Measurements from ENCODE around the gene PRX. TPM values are rescaled to one million over a fixed set of nuclear protein-coding genes. Genes with fewer than 3 reads are reported as not detected.

The PRX gene
- total and polyA plus RNA-seq, 2 of the 13 experiments (the other 11 are each of a cell fraction or from before 2014, with no cell fraction given): 0.66 TPM

- Histone ChIP-seq H3K4me2 (ENCODE audit: low read depth, low read length) (no peak overlapping the region), H3K4me1 (ENCODE audit: insufficient read depth, low read length) (peaks cover 57% of the 10 kb centered on the region), H4K20me1 (ENCODE audit: insufficient read depth, low read length) (no peaks in the 10 kb centered on the region), H3K9me3 (ENCODE audit: low read length) (no peaks in the 10 kb centered on the region), H3K36me3 (replicated peaks in 1 of 2; ENCODE audit: control insufficient read depth in 1 of 2, insufficient read depth in 2 of 2, low read length in 2 of 2) (peaks cover 0 to 2% of the 10 kb centered on the region in 2 experiments; a peak in 1 of 5 replicates), H3K79me2 (ENCODE audit: insufficient read depth, low read length) (peaks cover 7% of the 10 kb centered on the region), H3K9ac (ENCODE audit: insufficient read depth, low read depth, low read length) (no peak overlapping the region), H3K27ac (ENCODE audit: extremely low read length, insufficient read depth, low read length) (no peak overlapping the region), H2AFZ (ENCODE audit: low read length) (no peak overlapping the region), H3K4me3 (replicated peaks in 1 of 3; ENCODE audit: insufficient read depth in 1 of 3, low read depth in 2 of 3, low read length in 3 of 3) (no peak overlapping the region), H3K27me3 (ENCODE audit: control insufficient read depth in 1 of 2, insufficient read depth in 2 of 2, low read length in 2 of 2) (no peaks in the 10 kb centered on the region; a peak in 1 of 5 replicates)
- intact Hi-C loops (cut with micrococcal nuclease; ENCODE audit: unreplicated experiment): loop anchor here (2.0 to 10.0 kb wide), 2 partner anchors 25 to 75 kb away; partner anchors contain the start of genes C19orf47, PLD3 and SERTAD3
- CTCF ChIA-PET (ENCODE audit: low intra/inter-chr PET ratio, low total read pairs): no interaction called here
- WGBS (ENCODE audit: low lambda C conversion rate): 60% methylated on average over 3 of the region's 5 CpGs
- POLR2A ChIA-PET: interaction anchor here (1.0 to 2.2 kb wide), 6 partner anchors 9 to 44 kb away, joined by 3 to 50 read pairs (median 17); partner anchors contain the start of gene SERTAD3
- FAIRE-seq (no peak), DNase-seq (ENCODE audit: low spot score) (no peak), ATAC-seq (no peak)
- TF ChIP-seq, protein P1, sequence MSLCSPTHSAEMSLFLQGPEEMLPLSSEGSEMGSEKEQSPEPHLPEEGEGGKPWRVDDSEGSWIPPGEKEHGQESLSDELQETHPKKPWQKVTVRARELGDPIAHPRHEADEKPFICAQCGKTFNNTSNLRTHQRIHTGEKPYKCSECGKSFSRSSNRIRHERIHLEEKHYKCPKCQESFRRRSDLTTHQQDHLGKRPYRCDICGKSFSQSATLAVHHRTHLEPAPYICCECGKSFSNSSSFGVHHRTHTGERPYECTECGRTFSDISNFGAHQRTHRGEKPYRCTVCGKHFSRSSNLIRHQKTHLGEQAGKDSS (CRISPR knock-in tag; IDR thresholded peaks at IDR 0.05; ENCODE audit: borderline replicate concordance, low read depth): peak; percentile 97
- TF ChIP-seq NR2C2 (CRISPR knock-in tag; IDR thresholded peaks at IDR 0.05; ENCODE audit: borderline replicate concordance) (no peak), ZNF121 (CRISPR knock-in tag; IDR thresholded peaks at IDR 0.05) (peak; percentile 86), TCF12 (IDR thresholded peaks at IDR 0.05) (no peak), TCF12 (CRISPR knock-in tag; IDR thresholded peaks at IDR 0.05) (0 out of 2 replicates have a peak, but pooled peaks have one; percentile 29), TCF7L2 (IDR thresholded peaks at IDR 0.05; ENCODE audit: low read depth, low read length) (no peak), XBP1 (CRISPR knock-in tag; IDR thresholded peaks at IDR 0.05) (no peak)
- no TSS peak for BruUV-seq (replicated peaks)
- in situ Hi-C loops (cut with HindIII; ENCODE audit: extremely low pct_ligation_motif_present, low pct_unique_long_range_greater_than_20kb): no loop called here
These were observed 6.6 kb upstream of the PRX start for GRCh38 chr19:40419780-40420179.

- Histone ChIP-seq H3K4me1 (ENCODE audit: insufficient read depth, low read length) (peaks cover 57% of the 10 kb centered on the region), H3K4me3 (replicated peaks in 1 of 3; ENCODE audit: insufficient read depth in 1 of 3, low read depth in 2 of 3, low read length in 3 of 3) (no peak overlapping the region), H3K27me3 (ENCODE audit: control insufficient read depth in 1 of 2, insufficient read depth in 2 of 2, low read length in 2 of 2) (no peaks in the 10 kb centered on the region), H3K27ac (ENCODE audit: extremely low read length, insufficient read depth, low read length) (no peak overlapping the region), H3K4me2 (ENCODE audit: low read depth, low read length) (no peak overlapping the region), H2AFZ (ENCODE audit: low read length) (no peak overlapping the region), H3K79me2 (ENCODE audit: insufficient read depth, low read length) (peaks cover 1% of the 10 kb centered on the region), H3K9me3 (ENCODE audit: low read length) (no peaks in the 10 kb centered on the region), H3K36me3 (replicated peaks in 1 of 2; ENCODE audit: control insufficient read depth in 1 of 2, insufficient read depth in 2 of 2, low read length in 2 of 2) (peaks cover 0 to 2% of the 10 kb centered on the region in 2 experiments; a peak in 1 of 5 replicates), H3K9ac (ENCODE audit: insufficient read depth, low read depth, low read length) (no peak overlapping the region), H4K20me1 (ENCODE audit: insufficient read depth, low read length) (no peaks in the 10 kb centered on the region)
- BruUV-seq (replicated peaks): no TSS peak
- FAIRE-seq (no peak), ATAC-seq (no peak), DNase-seq (ENCODE audit: low spot score) (no peak)
- in situ Hi-C loops (cut with HindIII; ENCODE audit: extremely low pct_ligation_motif_present, low pct_unique_long_range_greater_than_20kb): no loop called here
- POLR2A ChIA-PET: interaction anchor here (1.3 to 2.6 kb wide), 2 partner anchors 14 to 24 kb away, joined by 3 to 12 read pairs; no protein-coding TSS in a partner anchor
- intact Hi-C loops (cut with micrococcal nuclease; ENCODE audit: unreplicated experiment): no loop called here
- CTCF ChIA-PET (ENCODE audit: low intra/inter-chr PET ratio, low total read pairs): no interaction called here
- 14% methylated on average over 3 of the region's 5 CpGs for WGBS (ENCODE audit: low lambda C conversion rate)
- TF ChIP-seq, protein P2, sequence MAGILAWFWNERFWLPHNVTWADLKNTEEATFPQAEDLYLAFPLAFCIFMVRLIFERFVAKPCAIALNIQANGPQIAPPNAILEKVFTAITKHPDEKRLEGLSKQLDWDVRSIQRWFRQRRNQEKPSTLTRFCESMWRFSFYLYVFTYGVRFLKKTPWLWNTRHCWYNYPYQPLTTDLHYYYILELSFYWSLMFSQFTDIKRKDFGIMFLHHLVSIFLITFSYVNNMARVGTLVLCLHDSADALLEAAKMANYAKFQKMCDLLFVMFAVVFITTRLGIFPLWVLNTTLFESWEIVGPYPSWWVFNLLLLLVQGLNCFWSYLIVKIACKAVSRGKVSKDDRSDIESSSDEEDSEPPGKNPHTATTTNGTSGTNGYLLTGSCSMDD (CRISPR knock-in tag; IDR thresholded peaks at IDR 0.05): no peak
- no peak for TF ChIP-seq HMGA1 (CRISPR knock-in tag; conservative IDR thresholded peaks at IDR 0.05)
- no peak for TF ChIP-seq ZNF720 (CRISPR knock-in tag; IDR thresholded peaks at IDR 0.05)
- TF ChIP-seq SP5 (CRISPR knock-in tag; IDR thresholded peaks at IDR 0.05; ENCODE audit: borderline replicate concordance, low read depth): no peak
- no peak for TF ChIP-seq EEA1 (CRISPR knock-in tag; IDR thresholded peaks at IDR 0.05; ENCODE audit: borderline replicate concordance)
- TF ChIP-seq FOXA1 (IDR thresholded peaks at IDR 0.05): no peak
- no peak for TF ChIP-seq FOXA1 (CRISPR knock-in tag; IDR thresholded peaks at IDR 0.05)
- TF ChIP-seq, protein P3, sequence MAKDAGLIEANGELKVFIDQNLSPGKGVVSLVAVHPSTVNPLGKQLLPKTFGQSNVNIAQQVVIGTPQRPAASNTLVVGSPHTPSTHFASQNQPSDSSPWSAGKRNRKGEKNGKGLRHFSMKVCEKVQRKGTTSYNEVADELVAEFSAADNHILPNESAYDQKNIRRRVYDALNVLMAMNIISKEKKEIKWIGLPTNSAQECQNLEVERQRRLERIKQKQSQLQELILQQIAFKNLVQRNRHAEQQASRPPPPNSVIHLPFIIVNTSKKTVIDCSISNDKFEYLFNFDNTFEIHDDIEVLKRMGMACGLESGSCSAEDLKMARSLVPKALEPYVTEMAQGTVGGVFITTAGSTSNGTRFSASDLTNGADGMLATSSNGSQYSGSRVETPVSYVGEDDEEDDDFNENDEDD (CRISPR knock-in tag; IDR thresholded peaks at IDR 0.05; ENCODE audit: borderline replicate concordance): no peak
These were observed 6.0 kb upstream of the PRX start for GRCh38 chr19:40419066-40419612.

Data from HepG2 (cell line).